ENCODE measurements around the gene KLK4.

Gene KLK4

GRCh38 chr19:50880241-50880640 is 31.0 kb downstream of the KLK4 start:
- DNase-seq (ENCODE audit: low read depth, low spot score), result no peak

- no peak for DNase-seq (ENCODE audit: low read depth, low spot score)
These were observed 32.3 kb downstream of the KLK4 start for GRCh38 chr19:50878851-50879250.

GRCh38 chr19:50877338-50877737 is 33.9 kb downstream of the KLK4 start:
- no peak for DNase-seq (ENCODE audit: low read depth, low spot score)

GRCh38 chr19:50876456-50876855 is 34.7 kb downstream of the KLK4 start:
- no peak for DNase-seq (ENCODE audit: low read depth, low spot score)

GRCh38 chr19:50875795-50876422 is 35.3 kb downstream of the KLK4 start:
- DNase-seq (ENCODE audit: low read depth, low spot score), result no peak

GRCh38 chr19:50874211-50874610 is 37.0 kb downstream of the KLK4 start:
- no peak for DNase-seq (ENCODE audit: low read depth, low spot score)

- no peak for DNase-seq (ENCODE audit: low read depth, low spot score)
These were observed 38.1 kb downstream of the KLK4 start, which contains the start of gene KLK2 for GRCh38 chr19:50873056-50873455. Gene KLK2, plus strand, starts transcription at chr19:50873439. Its CDS starts 35 bp downstream, at chr19:50873474.

GRCh38 chr19:50870417-50871089 is 40.6 kb downstream of the KLK4 start:
- DNase-seq (ENCODE audit: low read depth, low spot score), result peak; percentile 73

- DNase-seq (ENCODE audit: low read depth, low spot score), result no peak
These were observed 41.7 kb downstream of the KLK4 start for GRCh38 chr19:50869479-50869878.

GRCh38 chr19:50861496-50862286 is 49.5 kb downstream of the KLK4 start:
- DNase-seq (ENCODE audit: low read depth, low spot score), result no peak

- no peak for DNase-seq (ENCODE audit: low read depth, low spot score)
These were observed 50.2 kb downstream of the KLK4 start for GRCh38 chr19:50861010-50861409.

GRCh38 chr19:50859849-50860248 is 51.3 kb downstream of the KLK4 start:
- DNase-seq (ENCODE audit: low read depth, low spot score), result no peak

- DNase-seq (ENCODE audit: low read depth, low spot score), result peak; percentile 23
These were observed 52.3 kb downstream of the KLK4 start for GRCh38 chr19:50858886-50859285.

GRCh38 chr19:50857366-50857765 is 53.8 kb downstream of the KLK4 start:
- DNase-seq (ENCODE audit: low read depth, low spot score), result no peak

Measured in ELF-1 (cell line).